GM21447 (cell line): Measurements from ENCODE around the gene C1orf210.

Experiments used
- ATAC-seq: cut with Tn5 transposase; IDR thresholded peaks from one replicate; pipeline ENCODE4 v1.9.1; 2021; ENCODE audit not compliant: unreplicated experiment

C1orf210 gene

GRCh38 chr1:43253876-43254275 lies 31.5 kb downstream of the C1orf210 start:
- ATAC-seq: no peak

GRCh38 chr1:43253173-43253572 lies 32.2 kb downstream of the C1orf210 start:
- ATAC-seq: no peak

GRCh38 chr1:43252225-43252624 lies 33.2 kb downstream of the C1orf210 start:
- ATAC-seq: no peak

GRCh38 chr1:43251024-43251423 lies 34.4 kb downstream of the C1orf210 start:
- no peak for ATAC-seq

- no peak for ATAC-seq
Observed at GRCh38 chr1:43250351-43250761, 35.0 kb downstream of the C1orf210 start.

- no peak for ATAC-seq
Observed at GRCh38 chr1:43247256-43247921, 38.0 kb downstream of the C1orf210 start.

- ATAC-seq: no peak
Observed at GRCh38 chr1:43246466-43247213, 38.7 kb downstream of the C1orf210 start.

- no peak for ATAC-seq
Observed at GRCh38 chr1:43243299-43243698, 42.1 kb downstream of the C1orf210 start.

- no peak for ATAC-seq
Observed at GRCh38 chr1:43241413-43241836, 44.0 kb downstream of the C1orf210 start.

GRCh38 chr1:43239484-43239883 lies 45.9 kb downstream of the C1orf210 start:
- ATAC-seq: peak; percentile 78

GRCh38 chr1:43238991-43239469 lies 46.4 kb downstream of the C1orf210 start:
- ATAC-seq: peak; percentile 11

GRCh38 chr1:43238085-43238484 lies 47.3 kb downstream of the C1orf210 start:
- ATAC-seq: no peak

GRCh38 chr1:43237121-43237520 lies 48.3 kb downstream of the C1orf210 start:
- ATAC-seq: no peak

GRCh38 chr1:43235451-43236121 lies 49.8 kb downstream of the C1orf210 start:
- no peak for ATAC-seq

GRCh38 chr1:43235040-43235439 lies 50.3 kb downstream of the C1orf210 start:
- ATAC-seq: no peak

GRCh38 chr1:43234267-43234666 lies 51.1 kb downstream of the C1orf210 start:
- ATAC-seq: no peak

- no peak for ATAC-seq
Observed at GRCh38 chr1:43233631-43234030, 51.8 kb downstream of the C1orf210 start.

- no peak for ATAC-seq
Observed at GRCh38 chr1:43232482-43232881, 52.9 kb downstream of the C1orf210 start.

- ATAC-seq: no peak
Observed at GRCh38 chr1:43232074-43232473, 53.3 kb downstream of the C1orf210 start.
